Stimulated activated naive B cell treated with anti-CD40 and anti-IgM and Interleukin-4, amounts not matched to agents 10 μg/mL and 1 μg/mL and 100 μg/mL, for 72 hours (primary cell): Measurements from ENCODE around the gene AGER.
A peak's percentile ranks its signal among the peaks of the same experiment; 100 is the strongest.

ENCODE experiments used
- ATAC-seq, 2 donors: fragments of 150-1000 bp; cut with Tn5 transposase; replicated peaks; 2 replicates each; pipeline ENCODE4 v1.10.0; 2021; ENCODE audit warnings: moderate library complexity in 1 of 2
- DNase-seq: peaks from one replicate; pipeline ENCODE4 v3.0.0; 2021
- H3K27ac Mint-ChIP-seq: one replicate; pipeline ENCODE4 v1.8.0; 2022; ENCODE audit warnings: mild to moderate bottlenecking, mixed read lengths
- H3K27me3 Mint-ChIP-seq, 2 donors: one replicate each; pipeline ENCODE4 v1.8.0; 2022; ENCODE audit warnings: mixed read lengths in 2 of 2
- H3K36me3 Mint-ChIP-seq, 2 donors: one replicate each; pipeline ENCODE4 v1.8.0; 2022; ENCODE audit warnings: mixed read lengths in 2 of 2, mild to moderate bottlenecking in 1 of 2
- H3K4me1 Mint-ChIP-seq, 2 donors: one replicate each; pipeline ENCODE4 v1.8.0; 2022; ENCODE audit warnings: mixed read lengths in 2 of 2, mild to moderate bottlenecking in 1 of 2
- H3K4me3 Mint-ChIP-seq, 2 donors: one replicate each; pipeline ENCODE4 v1.8.0; 2022; ENCODE audit warnings: mild to moderate bottlenecking in 2 of 2, mixed read lengths in 2 of 2, moderate library complexity in 1 of 2
- H3K9me3 Mint-ChIP-seq, 2 donors: one replicate each; pipeline ENCODE4 v1.8.0; 2022; ENCODE audit warnings: mixed read lengths in 2 of 2, mild to moderate bottlenecking in 1 of 2

The AGER gene

GRCh38 chr6:32176476-32177182 lies 7.4 kb downstream of the AGER start:
- Mint-ChIP-seq H3K4me1 (peaks cover 54 to 67% of the 10 kb centered on the region in 2 donors), H3K36me3 (peaks cover 28 to 34% of the 10 kb centered on the region in 2 donors), H3K27ac (peak overlapping the region; percentile 98), H3K27me3 (no peaks in the 10 kb centered on the region), H3K9me3 (peaks cover 0 to 2% of the 10 kb centered on the region in 2 donors), H3K4me3 (peak overlapping the region; percentile 83 to 91)
- ATAC-seq (no peak), DNase-seq (no peak)

DNA sequence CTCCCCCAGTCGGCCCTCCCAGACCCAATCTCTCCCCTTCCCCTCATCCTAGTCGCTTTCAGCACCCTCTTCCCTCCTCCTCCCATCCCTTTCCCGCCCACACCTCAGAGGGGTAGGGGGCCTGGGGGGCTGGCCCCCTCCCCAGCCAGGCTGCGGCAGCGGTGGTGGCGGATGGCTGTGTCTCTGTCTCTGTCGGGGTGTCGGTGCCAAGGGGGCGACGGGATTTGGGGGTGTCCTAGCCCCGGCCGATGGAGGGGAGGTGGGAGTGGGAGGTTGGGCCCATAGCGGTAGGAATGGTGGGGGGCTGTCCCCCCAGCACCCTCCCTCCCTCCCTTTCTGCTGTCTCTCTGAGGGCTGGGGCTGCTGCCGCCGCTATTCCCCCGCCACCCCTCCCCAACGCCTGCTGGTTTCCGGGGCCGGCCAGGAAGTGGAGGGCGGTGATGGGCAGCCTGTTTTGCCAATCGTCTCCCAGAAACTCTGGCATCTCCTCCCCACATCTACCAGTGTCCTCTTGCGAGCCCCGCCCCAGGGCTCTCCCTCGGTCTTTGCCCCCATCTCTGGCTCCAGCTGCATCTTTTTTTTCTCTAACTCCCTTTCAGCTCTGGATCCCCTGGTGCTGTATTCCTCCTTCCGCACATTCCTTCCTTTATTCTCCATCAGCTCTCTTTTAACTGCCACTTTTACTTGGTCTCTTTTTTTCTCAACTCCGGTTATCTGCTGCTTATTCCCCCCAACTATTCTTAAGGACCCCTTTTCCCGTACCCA lies 8.2 kb downstream of the AGER start, which contains the start of gene AGPAT1:
AGPAT1 (minus strand) TSS at position 374 of the 765 bp plus-strand sequence. CDS start 4,588 bp downstream, outside the sequence.
- H3K36me3 Mint-ChIP-seq: peaks cover 22 to 31% of the 10 kb centered on the region in 2 donors
- H3K9me3 Mint-ChIP-seq: peaks cover 0 to 2% of the 10 kb centered on the region in 2 donors
- peak; percentile 96 for DNase-seq
- H3K4me3 Mint-ChIP-seq: peak within 1 kb of the TSS; percentile 83 to 91
- peak within 1 kb of the TSS; percentile 98 for H3K27ac Mint-ChIP-seq
- no peaks in the 10 kb centered on the region for H3K27me3 Mint-ChIP-seq
- H3K4me1 Mint-ChIP-seq: peaks cover 48 to 61% of the 10 kb centered on the region in 2 donors
- ATAC-seq: peak; percentile 58 to 65

GRCh38 chr6:32175322-32175710 lies 8.7 kb downstream of the AGER start:
- Mint-ChIP-seq H3K27me3 (no peaks in the 10 kb centered on the region), H3K27ac (peak overlapping the region; percentile 73), H3K36me3 (peaks cover 22 to 31% of the 10 kb centered on the region in 2 donors), H3K9me3 (peaks cover 0 to 2% of the 10 kb centered on the region in 2 donors), H3K4me1 (peaks cover 46 to 55% of the 10 kb centered on the region in 2 donors), H3K4me3 (peak overlapping the region; percentile 83 to 91)
- no peak for ATAC-seq
- DNase-seq: no peak

DNA sequence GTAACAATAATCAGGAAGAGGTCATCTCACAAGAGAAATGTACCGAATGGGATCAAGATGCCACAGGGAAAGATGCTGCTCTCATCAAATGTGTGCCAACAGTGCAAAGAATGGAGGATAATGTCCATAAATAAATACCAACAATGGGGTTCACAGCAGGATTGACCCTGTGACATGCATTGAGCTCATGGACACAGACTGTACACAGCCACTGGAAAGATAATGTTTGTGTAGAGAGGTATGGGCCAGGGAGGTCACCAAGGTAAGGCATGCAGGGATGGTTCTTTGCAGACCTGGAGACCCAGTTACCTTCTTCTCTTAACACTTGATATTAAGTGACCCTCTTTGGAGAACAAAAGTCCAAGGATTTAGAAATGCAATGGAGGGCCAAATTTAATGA lies 9.6 kb downstream of the AGER start:
- Mint-ChIP-seq H3K9me3 (peaks cover 0 to 2% of the 10 kb centered on the region in 2 donors), H3K36me3 (peaks cover 25 to 34% of the 10 kb centered on the region in 2 donors), H3K4me1 (peaks cover 45 to 46% of the 10 kb centered on the region in 2 donors), H3K27ac (no peak overlapping the region), H3K27me3 (no peaks in the 10 kb centered on the region), H3K4me3 (peak overlapping the region in 1 of 2 donors; percentile 14)
- ATAC-seq (no peak), DNase-seq (no peak)

DNA sequence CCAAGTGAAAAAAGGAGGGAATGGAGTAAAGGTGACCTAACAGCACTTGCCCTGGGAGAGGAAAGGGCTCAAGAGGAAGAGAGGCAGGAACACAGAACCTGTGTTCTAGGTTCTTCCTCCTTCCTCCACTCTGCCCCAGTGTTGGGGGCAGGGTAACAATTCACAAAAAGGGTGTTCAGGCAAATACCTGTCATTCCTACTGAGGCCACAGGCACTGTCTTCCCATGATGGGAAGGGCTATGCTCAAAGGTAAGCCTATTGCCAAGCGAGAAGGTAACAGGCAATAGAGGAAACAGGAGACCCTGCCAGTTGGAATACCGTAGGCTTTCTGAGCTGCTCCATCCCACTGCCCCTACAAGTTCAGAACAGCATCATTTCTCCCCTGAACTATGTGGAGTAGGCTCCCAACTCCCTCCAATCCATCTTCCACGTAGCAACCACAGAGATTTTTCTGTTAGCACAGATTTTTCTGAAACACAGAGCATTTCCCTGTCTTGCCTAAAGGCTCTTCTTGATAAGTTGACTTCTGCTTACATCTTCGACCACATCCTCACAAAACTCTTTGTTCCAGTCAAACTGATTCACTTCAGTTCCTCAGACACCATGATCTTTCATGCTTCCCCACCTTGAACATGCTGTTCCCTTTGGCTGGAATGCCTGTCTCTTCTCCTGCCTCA lies 10.9 kb downstream of the AGER start:
- Mint-ChIP-seq H3K4me1 (peaks cover 39 to 41% of the 10 kb centered on the region in 2 donors), H3K36me3 (peaks cover 27 to 37% of the 10 kb centered on the region in 2 donors), H3K9me3 (peaks cover 0 to 2% of the 10 kb centered on the region in 2 donors), H3K27ac (no peak overlapping the region), H3K27me3 (no peaks in the 10 kb centered on the region), H3K4me3 (no peak overlapping the region)
- no peak for DNase-seq
- no peak for ATAC-seq

- Mint-ChIP-seq H3K4me1 (peaks cover 35 to 36% of the 10 kb centered on the region in 2 donors), H3K27me3 (no peaks in the 10 kb centered on the region), H3K4me3 (no peak overlapping the region), H3K27ac (no peak overlapping the region), H3K9me3 (no peaks in the 10 kb centered on the region), H3K36me3 (peaks cover 33 to 46% of the 10 kb centered on the region in 2 donors)
- no peak for DNase-seq
- ATAC-seq: no peak
Measured at GRCh38 chr6:32171234-32171633, 12.8 kb downstream of the AGER start.

- ATAC-seq: no peak
Measured at GRCh38 chr6:32170294-32170693, 13.8 kb downstream of the AGER start.

DNA sequence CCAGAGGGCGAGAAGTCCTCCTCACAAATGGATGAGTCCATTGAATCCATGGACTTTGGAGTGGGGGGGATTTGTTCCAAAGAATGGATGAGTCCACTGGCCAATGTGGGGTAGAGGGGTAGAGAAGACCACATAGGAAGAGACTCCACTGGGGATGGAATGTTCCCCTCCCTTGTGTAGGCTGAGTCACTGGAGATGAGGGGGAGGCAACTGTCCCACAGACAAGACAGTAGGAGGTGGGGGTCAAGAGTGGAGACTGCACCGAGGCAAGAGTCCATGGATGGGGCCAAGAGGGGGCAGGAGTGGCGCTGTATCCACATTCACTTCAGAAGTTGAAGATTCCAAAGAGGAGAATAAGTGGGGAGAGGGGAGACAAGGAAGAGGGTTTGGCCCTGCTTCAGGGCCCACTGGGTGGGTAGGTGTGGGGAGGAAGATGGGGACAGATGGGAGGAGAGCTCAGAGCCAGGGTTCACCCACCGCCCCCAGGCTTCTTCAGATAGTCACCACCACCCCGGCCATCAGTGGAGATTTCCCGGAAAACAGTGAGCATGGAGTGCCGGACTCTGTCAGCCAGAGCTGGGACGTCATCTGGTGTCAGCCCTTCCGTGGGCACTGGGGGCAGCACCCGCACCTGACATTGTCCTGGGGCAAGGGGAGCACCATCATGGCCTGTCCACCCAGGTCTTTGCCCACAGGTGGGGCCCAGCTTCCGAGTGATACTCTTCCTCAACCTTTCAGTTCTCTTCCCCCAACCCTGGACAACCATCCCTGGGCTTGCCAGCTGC lies 15.1 kb downstream of the AGER start:
- ATAC-seq: no peak
- H3K27ac Mint-ChIP-seq: peak overlapping the region; percentile 65
- no peak overlapping the region for H3K4me3 Mint-ChIP-seq
- no peaks in the 10 kb centered on the region for H3K27me3 Mint-ChIP-seq
- H3K9me3 Mint-ChIP-seq: no peaks in the 10 kb centered on the region
- H3K36me3 Mint-ChIP-seq: peaks cover 36 to 53% of the 10 kb centered on the region in 2 donors
- no peak for DNase-seq
- H3K4me1 Mint-ChIP-seq: peaks cover 28% of the 10 kb centered on the region in 2 donors

More at GRCh38 chr6:32170294-32170693, 13.8 kb downstream of the AGER start:
- Mint-ChIP-seq H3K9me3 (no peaks in the 10 kb centered on the region), H3K27me3 (no peaks in the 10 kb centered on the region), H3K4me3 (no peak overlapping the region), H3K4me1 (peaks cover 32 to 33% of the 10 kb centered on the region in 2 donors), H3K27ac (no peak overlapping the region), H3K36me3 (peaks cover 33 to 51% of the 10 kb centered on the region in 2 donors)
- DNase-seq: no peak

DNA sequence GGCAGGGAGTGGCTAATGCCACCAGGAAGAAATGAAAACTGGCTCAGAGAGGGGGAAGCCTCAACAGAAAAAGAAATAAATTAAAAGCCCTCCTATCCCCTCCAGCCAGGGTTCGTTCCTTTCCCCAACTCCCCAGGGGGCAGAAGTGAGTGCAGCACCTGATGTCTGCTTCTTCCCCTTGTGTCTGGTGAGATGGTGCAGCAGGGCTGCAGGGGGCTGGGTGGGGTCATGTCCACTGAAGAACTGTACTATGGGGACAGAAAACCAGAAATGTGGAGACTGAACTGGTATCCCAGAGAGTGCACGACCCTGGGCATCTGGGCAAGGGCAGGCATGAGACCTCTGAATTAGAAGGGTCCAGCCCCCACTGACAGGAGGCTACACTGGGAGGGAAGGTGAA lies 15.7 kb downstream of the AGER start:
- H3K27ac Mint-ChIP-seq: no peak overlapping the region
- no peaks in the 10 kb centered on the region for H3K27me3 Mint-ChIP-seq
- peaks cover 21 to 23% of the 10 kb centered on the region in 2 donors for H3K4me1 Mint-ChIP-seq
- H3K9me3 Mint-ChIP-seq: no peaks in the 10 kb centered on the region
- no peak for DNase-seq
- no peak overlapping the region for H3K4me3 Mint-ChIP-seq
- peaks cover 37 to 50% of the 10 kb centered on the region in 2 donors for H3K36me3 Mint-ChIP-seq
- ATAC-seq: no peak

- ATAC-seq: no peak
- no peak for DNase-seq
- Mint-ChIP-seq H3K4me3 (no peak overlapping the region), H3K27ac (no peak overlapping the region), H3K27me3 (no peaks in the 10 kb centered on the region), H3K4me1 (peaks cover 19 to 20% of the 10 kb centered on the region in 2 donors), H3K36me3 (peaks cover 39 to 53% of the 10 kb centered on the region in 2 donors), H3K9me3 (no peaks in the 10 kb centered on the region)
Measured at GRCh38 chr6:32167761-32168262, 16.2 kb downstream of the AGER start.

GRCh38 chr6:32167154-32167760 lies 16.8 kb downstream of the AGER start:
- H3K36me3 Mint-ChIP-seq: peaks cover 43 to 59% of the 10 kb centered on the region in 2 donors
- peaks cover 16 to 18% of the 10 kb centered on the region in 2 donors for H3K4me1 Mint-ChIP-seq
- no peak overlapping the region for H3K4me3 Mint-ChIP-seq
- no peaks in the 10 kb centered on the region for H3K27me3 Mint-ChIP-seq
- no peak overlapping the region for H3K27ac Mint-ChIP-seq
- DNase-seq: no peak
- no peak for ATAC-seq
- H3K9me3 Mint-ChIP-seq: no peaks in the 10 kb centered on the region

DNA sequence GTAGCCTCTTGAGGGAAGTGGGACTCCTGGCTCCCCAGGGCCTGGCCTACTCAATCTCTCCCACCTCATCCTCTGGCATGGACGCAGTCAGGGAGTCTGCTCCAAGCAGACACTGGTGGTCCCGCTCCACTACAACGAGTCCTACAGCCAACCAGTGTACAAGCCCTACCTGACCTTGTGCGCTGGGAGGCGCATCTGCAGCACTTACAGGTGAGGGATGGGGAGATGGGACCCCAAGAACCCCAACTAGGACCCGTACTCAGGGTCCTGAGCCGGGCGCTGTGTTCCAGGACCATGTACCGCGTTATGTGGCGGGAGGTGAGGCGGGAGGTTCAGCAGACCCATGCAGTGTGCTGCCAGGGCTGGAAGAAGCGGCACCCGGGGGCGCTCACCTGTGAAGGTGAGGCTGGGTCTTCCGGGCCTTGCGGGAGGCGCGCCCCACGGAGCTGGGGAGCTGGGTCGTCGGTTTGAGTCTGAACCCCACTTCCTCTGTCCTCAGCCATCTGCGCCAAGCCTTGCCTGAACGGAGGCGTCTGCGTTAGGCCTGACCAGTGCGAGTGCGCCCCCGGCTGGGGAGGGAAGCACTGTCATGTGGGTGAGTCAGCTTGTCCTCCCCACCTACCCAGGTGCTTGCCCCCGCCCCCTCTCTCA lies 17.5 kb downstream of the AGER start:
- no peak overlapping the region for H3K4me3 Mint-ChIP-seq
- peaks cover 43 to 63% of the 10 kb centered on the region in 2 donors for H3K36me3 Mint-ChIP-seq
- H3K9me3 Mint-ChIP-seq: no peaks in the 10 kb centered on the region
- H3K27me3 Mint-ChIP-seq: no peaks in the 10 kb centered on the region
- ATAC-seq (no peak), DNase-seq (no peak)
- H3K4me1 Mint-ChIP-seq: peaks cover 16 to 18% of the 10 kb centered on the region in 2 donors
- H3K27ac Mint-ChIP-seq: no peak overlapping the region

- no peak for DNase-seq
- ATAC-seq: no peak
- Mint-ChIP-seq H3K27me3 (no peaks in the 10 kb centered on the region), H3K9me3 (no peaks in the 10 kb centered on the region), H3K4me1 (peaks cover 8 to 18% of the 10 kb centered on the region in 2 donors), H3K27ac (no peak within 1 kb of the TSS), H3K4me3 (no peak within 1 kb of the TSS), H3K36me3 (peaks cover 26 to 42% of the 10 kb centered on the region in 2 donors)
Measured at GRCh38 chr6:32164295-32164694, 19.8 kb downstream of the AGER start, which contains the start of gene EGFL8. EGFL8 (plus strand) TSS chr6:32164595; CDS start chr6:32166166, 1,571 bp downstream.
